ENCODE data around the gene CSNK1D.

The CSNK1D gene

GRCh38 chr17:82273327-82274133 lies at the start of gene CSNK1D:
Gene CSNK1D, minus strand, starts transcription at chr17:82273700. Its CDS starts 319 bp downstream, at chr17:82273381.
- DNase-seq: peak; percentile 65

- DNase-seq: no peak
Observed at GRCh38 chr17:82322526-82323453, 49.3 kb upstream of the CSNK1D start.

- DNase-seq: no peak
Observed at GRCh38 chr17:82321947-82322466, 48.5 kb upstream of the CSNK1D start.

GRCh38 chr17:82320956-82321927 lies 47.7 kb upstream of the CSNK1D start:
- DNase-seq: no peak

GRCh38 chr17:82320140-82320840 lies 46.8 kb upstream of the CSNK1D start:
- no peak for DNase-seq

- DNase-seq: no peak
Observed at GRCh38 chr17:82319619-82320062, 46.1 kb upstream of the CSNK1D start.

- no peak for DNase-seq
Observed at GRCh38 chr17:82318772-82319606, 45.5 kb upstream of the CSNK1D start.

- no peak for DNase-seq
Observed at GRCh38 chr17:82318169-82318498, 44.6 kb upstream of the CSNK1D start.

- no peak for DNase-seq
Observed at GRCh38 chr17:82317394-82318168, 44.1 kb upstream of the CSNK1D start, which contains the start of gene CD7. Gene CD7, minus strand, starts transcription at chr17:82317608. Its CDS starts 113 bp downstream, at chr17:82317495.

GRCh38 chr17:82316651-82317393 lies 43.3 kb upstream of the CSNK1D start:
- DNase-seq: no peak

GRCh38 chr17:82315703-82316358 lies 42.3 kb upstream of the CSNK1D start:
- DNase-seq: no peak

GRCh38 chr17:82314727-82315605 lies 41.5 kb upstream of the CSNK1D start:
- no peak for DNase-seq

GRCh38 chr17:82314012-82314726 lies 40.7 kb upstream of the CSNK1D start:
- no peak for DNase-seq

GRCh38 chr17:82313195-82314011 lies 39.9 kb upstream of the CSNK1D start:
- DNase-seq: no peak

- no peak for DNase-seq
Observed at GRCh38 chr17:82311971-82312370, 38.5 kb upstream of the CSNK1D start.

- DNase-seq: no peak
Observed at GRCh38 chr17:82310877-82311276, 37.4 kb upstream of the CSNK1D start.
